ENCODE data around the gene SOX5. TPM values are rescaled to one million over a fixed set of nuclear protein-coding genes. Genes with fewer than 3 reads are reported as not detected.

Gene SOX5
- total RNA-seq, 1 donor from 2014 or later, result 0.17 TPM

DNA sequence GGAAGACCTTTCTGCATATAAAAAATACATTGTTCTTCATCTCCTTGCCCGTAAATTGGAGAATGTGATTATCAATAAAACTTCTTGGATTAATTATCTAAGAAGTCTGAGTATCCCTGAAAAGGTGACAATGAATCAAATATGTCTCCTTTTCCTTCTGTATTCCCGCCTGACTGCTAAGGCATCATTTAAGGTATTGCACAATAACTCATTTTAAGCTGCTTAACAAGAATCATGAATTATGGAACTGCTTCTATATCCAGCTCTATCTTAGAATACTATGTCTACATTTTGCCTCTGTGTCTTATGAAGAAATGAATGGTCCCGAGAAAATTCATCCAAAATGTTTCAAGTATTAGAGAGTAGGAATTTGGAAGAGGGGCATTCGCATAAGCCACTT is 294.4 kb downstream of the SOX5 start:
- no peak for DNase-seq (ENCODE audit: low read depth)
- TF ChIP-seq CTCF (conservative IDR thresholded peaks at IDR 0.05; ENCODE audit: low read depth, low read length), result no peak
- H3K4me3 ChIP-seq (ENCODE audit: low read depth, low read length), result no peak overlapping the region

- no peak for TF ChIP-seq CTCF (conservative IDR thresholded peaks at IDR 0.05; ENCODE audit: low read depth, low read length)
- no peak for DNase-seq (ENCODE audit: low read depth)
- no peak overlapping the region for H3K4me3 ChIP-seq (ENCODE audit: low read depth, low read length)
These were observed 300.9 kb downstream of the SOX5 start for GRCh38 chr12:23648546-23648945.

DNA sequence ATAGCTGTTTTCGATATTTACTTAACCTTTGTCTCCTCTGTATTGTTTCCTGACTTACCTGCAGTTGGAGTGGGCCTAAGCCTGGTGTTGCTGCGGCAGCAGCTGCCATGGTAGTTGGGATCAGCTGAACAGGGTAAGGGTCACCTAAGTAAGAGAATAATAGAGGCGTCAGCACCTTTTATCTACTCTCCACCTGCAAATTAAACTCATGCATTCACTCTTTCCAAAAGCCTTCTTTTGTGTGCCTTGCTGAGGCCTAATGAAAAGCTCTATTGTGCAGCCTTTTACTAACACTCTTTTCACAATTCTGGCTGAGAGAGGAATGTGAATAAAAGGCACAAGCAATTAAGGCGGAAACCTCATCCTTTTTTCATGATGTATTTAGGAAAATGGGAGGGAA is 308.7 kb downstream of the SOX5 start:
- H3K4me3 ChIP-seq (ENCODE audit: low read depth, low read length), result no peak overlapping the region
- TF ChIP-seq CTCF (conservative IDR thresholded peaks at IDR 0.05; ENCODE audit: low read depth, low read length), result no peak
- DNase-seq (ENCODE audit: low read depth), result no peak

GRCh38 chr12:23634344-23634743 is 315.1 kb downstream of the SOX5 start:
- no peak for DNase-seq (ENCODE audit: low read depth)
- H3K4me3 ChIP-seq (ENCODE audit: low read depth, low read length), result no peak overlapping the region
- no peak for TF ChIP-seq CTCF (conservative IDR thresholded peaks at IDR 0.05; ENCODE audit: low read depth, low read length)

DNA sequence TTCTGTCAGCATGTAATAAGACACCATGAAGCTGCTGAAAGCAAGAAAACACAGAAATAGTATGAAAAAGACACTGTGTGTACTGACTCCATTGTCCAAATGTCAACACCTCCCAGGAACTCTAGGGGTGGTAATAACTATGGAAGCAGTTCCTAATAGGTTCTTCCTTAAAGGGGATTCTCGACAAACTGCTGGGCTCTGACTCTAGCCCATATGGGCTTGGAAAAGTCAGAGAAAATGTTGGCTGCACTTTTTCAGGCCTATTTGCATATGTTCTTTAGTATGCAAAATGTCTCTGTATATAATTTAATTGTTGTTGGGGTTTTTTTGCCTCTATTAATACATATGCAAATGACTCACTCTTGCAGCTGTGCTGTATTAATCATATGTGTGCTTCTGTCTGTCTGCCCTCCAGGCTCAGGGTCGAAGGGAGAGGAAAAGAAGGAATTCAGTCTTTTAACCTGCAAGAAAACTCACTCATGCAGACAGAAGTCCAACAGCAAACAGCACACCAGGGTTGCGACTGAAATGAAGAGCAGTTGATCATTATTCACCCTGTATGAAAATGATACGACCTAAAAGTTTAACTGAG is 317.6 kb downstream of the SOX5 start:
- no peak for DNase-seq (ENCODE audit: low read depth)
- TF ChIP-seq CTCF (conservative IDR thresholded peaks at IDR 0.05; ENCODE audit: low read depth, low read length), result no peak
- no peak overlapping the region for H3K4me3 ChIP-seq (ENCODE audit: low read depth, low read length)

GRCh38 chr12:23630524-23630923 is 318.9 kb downstream of the SOX5 start:
- DNase-seq (ENCODE audit: low read depth), result no peak
- TF ChIP-seq CTCF (conservative IDR thresholded peaks at IDR 0.05; ENCODE audit: low read depth, low read length), result no peak

GRCh38 chr12:23628806-23629205 is 320.7 kb downstream of the SOX5 start:
- DNase-seq (ENCODE audit: low read depth), result no peak
- TF ChIP-seq CTCF (conservative IDR thresholded peaks at IDR 0.05; ENCODE audit: low read depth, low read length), result no peak
- no peak overlapping the region for H3K4me3 ChIP-seq (ENCODE audit: low read depth, low read length)

More at GRCh38 chr12:23630524-23630923, 318.9 kb downstream of the SOX5 start:
- no peak overlapping the region for H3K4me3 ChIP-seq (ENCODE audit: low read depth, low read length)
